HUES6 (cell line): Measurements from ENCODE around the gene SIAH3.
"Not testable (repeated sequence)": the region's sequence is repeated elsewhere in the genome, so short reads cannot be mapped to it uniquely, and the experiment has no call there.

Experiments
- H3K27ac ChIP-seq: 2 replicates; pipeline ENCODE4 v1.7.0; 2013; ENCODE audit warnings: low read depth, mild to moderate bottlenecking, low read length, inconsistent platforms
- H3K27me3 ChIP-seq: 2 replicates; pipeline ENCODE4 v1.6.1; 2013; ENCODE audit warnings: low read length; ENCODE audit not compliant: control insufficient read depth, insufficient read depth
- H3K36me3 ChIP-seq: 2 replicates; pipeline ENCODE4 v1.6.1; 2013; ENCODE audit warnings: low read length; ENCODE audit not compliant: control insufficient read depth, insufficient read depth
- H3K4me1 ChIP-seq: 2 replicates; pipeline ENCODE4 v1.6.1; 2013; ENCODE audit warnings: low read length; ENCODE audit not compliant: control insufficient read depth, insufficient read depth
- H3K4me3 ChIP-seq: 2 replicates; pipeline ENCODE4 v1.5.1; 2013; ENCODE audit warnings: low read depth, low read length
- H3K9ac ChIP-seq: one replicate; pipeline ENCODE4 v1.6.1; 2013; ENCODE audit warnings: mild to moderate bottlenecking, low read length
- H3K9me3 ChIP-seq: 2 replicates; pipeline ENCODE4 v1.6.1; 2013; ENCODE audit warnings: low read depth, low read length; ENCODE audit not compliant: control insufficient read depth, insufficient read depth

SIAH3 gene

DNA sequence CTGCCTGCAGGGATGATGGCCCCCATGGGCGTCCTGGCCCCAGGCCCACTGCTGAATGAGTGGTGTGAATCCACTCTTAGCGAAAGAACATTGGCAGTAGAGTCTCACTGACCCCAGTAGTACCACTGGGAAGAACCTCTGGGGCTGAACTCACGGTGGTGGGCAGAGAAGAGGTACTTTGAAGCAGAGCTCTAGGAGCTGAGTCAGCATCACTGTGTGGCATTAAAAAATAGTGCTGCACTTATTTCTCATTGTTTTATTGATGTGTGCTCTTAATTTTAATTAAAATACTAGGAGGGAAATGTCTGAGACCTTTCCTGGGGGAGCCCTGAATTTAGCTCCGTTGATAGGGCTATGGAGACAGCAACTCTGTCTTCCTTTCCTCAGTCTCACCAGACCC lies 88.1 kb downstream of the SIAH3 start:
- H3K9ac ChIP-seq: no peak overlapping the region
- no peak overlapping the region for H3K4me3 ChIP-seq
- peaks cover 4% of the 10 kb centered on the region; the same call in 1 of the 2 replicates for H3K9me3 ChIP-seq
- H3K4me1 ChIP-seq: peaks cover 8% of the 10 kb centered on the region
- H3K27ac ChIP-seq: no peak overlapping the region
- no peaks in the 10 kb centered on the region for H3K27me3 ChIP-seq
- H3K36me3 ChIP-seq: no peaks in the 10 kb centered on the region

DNA sequence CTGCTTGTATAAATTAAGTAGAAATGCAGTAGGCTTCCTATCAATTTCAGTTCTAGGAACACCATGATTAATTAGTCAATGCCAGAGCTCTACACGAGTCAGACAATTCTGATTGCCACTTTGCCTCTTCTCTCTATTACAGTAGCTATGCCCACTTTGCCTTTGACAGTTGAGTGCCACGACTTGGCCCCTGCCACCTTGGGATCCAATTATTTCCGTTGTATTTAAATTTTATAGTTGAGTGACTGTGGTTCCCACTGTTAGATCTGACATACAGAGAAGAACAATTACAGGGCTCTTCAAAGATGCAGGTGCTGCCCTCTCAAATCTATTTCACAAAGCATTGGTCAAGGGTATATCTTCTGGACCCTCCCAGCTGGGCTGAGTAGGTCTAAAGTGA lies 94.0 kb downstream of the SIAH3 start:
- H3K9me3 ChIP-seq: peaks cover 18% of the 10 kb centered on the region
- not testable (repeated sequence) for H3K9ac ChIP-seq, H3K4me1 ChIP-seq, H3K27me3 ChIP-seq, H3K4me3 ChIP-seq, H3K27ac ChIP-seq, H3K36me3 ChIP-seq

DNA sequence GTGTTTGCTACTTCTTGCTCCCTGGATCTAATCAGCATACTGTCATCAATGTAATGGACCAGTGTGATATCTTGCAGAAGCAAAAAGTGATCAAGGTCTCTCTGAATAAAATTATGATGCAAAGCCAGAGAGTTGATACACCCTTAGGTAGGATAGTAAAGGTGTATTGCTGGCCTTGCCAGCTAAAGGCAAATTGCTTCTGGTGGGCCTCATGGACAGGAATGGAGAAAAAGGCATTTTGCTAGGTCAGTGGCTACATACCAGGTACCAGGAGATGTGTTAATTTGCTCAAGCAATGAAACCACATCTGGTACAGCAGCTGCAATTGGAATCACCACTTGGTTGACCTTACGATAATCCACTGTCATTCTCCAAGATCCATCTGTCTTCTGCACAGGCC lies 95.1 kb downstream of the SIAH3 start:
- H3K9ac ChIP-seq, H3K4me1 ChIP-seq, H3K4me3 ChIP-seq, H3K36me3 ChIP-seq, H3K27ac ChIP-seq, H3K27me3 ChIP-seq: not testable (repeated sequence)
- peaks cover 18% of the 10 kb centered on the region for H3K9me3 ChIP-seq

DNA sequence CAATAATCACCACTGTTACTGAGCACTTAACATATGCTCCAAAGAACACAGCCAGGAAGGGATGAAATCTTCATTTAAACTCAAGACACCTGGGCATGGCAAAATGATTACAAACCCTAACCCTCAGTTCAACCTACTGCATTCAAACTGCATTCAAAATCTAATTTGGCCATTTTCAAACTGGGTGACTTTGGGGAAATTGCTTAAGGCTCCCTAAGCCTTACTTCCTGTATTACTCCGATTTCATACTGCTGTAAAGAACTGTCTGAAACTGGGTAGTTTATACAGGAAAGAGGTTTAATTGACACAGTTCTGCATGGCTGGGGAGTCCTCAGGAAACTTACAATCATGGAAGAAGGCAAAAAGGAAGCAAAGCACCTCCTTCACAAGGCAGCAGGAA lies 99.0 kb downstream of the SIAH3 start:
- Histone ChIP-seq H3K4me3 (no peak overlapping the region), H3K36me3 (no peaks in the 10 kb centered on the region), H3K27ac (no peak overlapping the region), H3K4me1 (no peaks in the 10 kb centered on the region), H3K9me3 (peaks cover 7% of the 10 kb centered on the region; the same call in 1 of the 2 replicates), H3K9ac (no peak overlapping the region), H3K27me3 (no peaks in the 10 kb centered on the region)

DNA sequence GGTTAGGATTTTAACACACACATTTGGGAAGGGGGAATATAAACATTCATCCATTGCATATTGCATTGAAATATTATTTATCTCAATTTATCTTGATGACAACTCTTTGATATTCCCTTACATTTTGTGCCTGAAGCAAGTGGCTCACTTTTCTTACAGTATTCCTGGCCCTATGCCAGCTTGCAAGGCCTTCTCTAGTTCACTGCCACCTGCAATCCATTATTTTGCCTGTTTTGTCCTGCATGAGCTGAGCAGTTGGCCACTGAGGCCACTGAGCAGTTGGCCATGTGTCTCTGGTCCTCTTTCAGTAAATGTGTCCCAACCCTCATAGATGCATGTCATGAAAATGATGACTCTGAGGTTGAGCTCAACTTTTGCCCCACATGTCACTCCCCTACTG lies 99.7 kb downstream of the SIAH3 start:
- H3K9me3 ChIP-seq: 0 out of 2 replicates have a peak, but pooled peaks cover 5% of the 10 kb centered on the region
- H3K27me3 ChIP-seq: no peaks in the 10 kb centered on the region
- H3K9ac ChIP-seq: no peak overlapping the region
- no peak overlapping the region for H3K4me3 ChIP-seq
- no peaks in the 10 kb centered on the region for H3K4me1 ChIP-seq
- no peaks in the 10 kb centered on the region for H3K36me3 ChIP-seq
- no peak overlapping the region for H3K27ac ChIP-seq

DNA sequence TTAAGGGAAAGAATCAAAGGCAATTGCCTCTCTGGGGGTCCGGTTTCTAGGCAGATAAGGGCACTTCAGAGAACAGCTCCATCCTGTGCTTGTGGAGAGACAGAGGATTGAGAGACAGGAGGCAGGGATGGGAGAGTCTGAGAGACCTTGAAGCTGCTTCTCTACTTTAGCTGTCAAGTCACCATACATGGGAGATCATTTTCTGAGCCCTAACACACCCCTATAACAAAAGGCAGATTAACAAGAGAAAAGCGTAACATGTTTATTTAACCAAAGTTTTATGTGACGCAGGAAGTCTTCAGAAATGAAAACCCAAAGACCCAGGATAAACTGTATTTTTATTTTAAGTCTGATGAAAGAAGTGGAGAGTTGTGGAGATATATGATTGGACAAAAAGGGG lies 101.0 kb downstream of the SIAH3 start:
- Histone ChIP-seq H3K27ac (no peak overlapping the region), H3K4me3 (no peak overlapping the region), H3K36me3 (no peaks in the 10 kb centered on the region), H3K9ac (no peak overlapping the region), H3K27me3 (no peaks in the 10 kb centered on the region), H3K4me1 (no peaks in the 10 kb centered on the region), H3K9me3 (0 out of 2 replicates have a peak, but pooled peaks cover 3% of the 10 kb centered on the region)

DNA sequence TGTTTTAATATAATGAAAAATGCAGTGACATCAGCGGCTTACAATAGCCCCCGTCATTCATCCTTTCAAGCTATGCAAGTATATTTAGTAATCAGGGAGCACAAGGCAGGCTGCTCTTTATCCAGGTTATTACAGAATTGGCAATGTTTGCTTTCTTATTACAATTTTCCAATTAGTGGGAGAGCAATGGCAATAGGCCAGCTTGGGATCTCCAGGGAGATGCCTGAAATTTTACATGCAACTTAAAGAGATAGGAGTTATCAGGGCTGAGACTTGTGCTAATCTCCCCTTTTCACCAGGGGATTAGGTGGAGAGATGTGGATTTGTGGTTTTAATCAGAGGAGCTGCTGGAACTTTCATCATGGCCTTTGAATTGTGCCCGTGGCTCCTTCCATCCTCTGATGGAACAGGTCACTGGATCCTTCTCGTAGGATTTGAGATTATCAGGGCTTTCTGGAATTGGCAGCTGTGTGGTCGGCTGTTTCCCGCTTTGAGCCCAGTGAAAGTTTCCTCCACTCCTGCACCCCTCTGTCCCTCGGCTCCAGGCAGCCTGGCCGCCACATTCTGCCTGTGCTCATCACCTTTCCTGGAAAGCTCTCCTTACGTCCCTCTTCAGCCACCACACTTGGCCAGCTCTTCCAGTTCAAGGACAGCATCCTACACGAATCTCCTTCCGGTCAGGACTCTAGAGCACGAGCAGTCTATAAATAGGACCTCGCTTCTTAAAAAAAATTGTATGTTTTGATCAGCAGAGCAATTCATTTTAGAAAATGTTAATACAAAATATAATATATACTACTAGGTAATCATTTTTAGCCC lies 102.4 kb downstream of the SIAH3 start:
- Histone ChIP-seq H3K4me3 (no peak overlapping the region), H3K9me3 (no peaks in the 10 kb centered on the region), H3K36me3 (no peaks in the 10 kb centered on the region), H3K27ac (no peak overlapping the region), H3K9ac (no peak overlapping the region), H3K27me3 (no peaks in the 10 kb centered on the region), H3K4me1 (no peaks in the 10 kb centered on the region)

DNA sequence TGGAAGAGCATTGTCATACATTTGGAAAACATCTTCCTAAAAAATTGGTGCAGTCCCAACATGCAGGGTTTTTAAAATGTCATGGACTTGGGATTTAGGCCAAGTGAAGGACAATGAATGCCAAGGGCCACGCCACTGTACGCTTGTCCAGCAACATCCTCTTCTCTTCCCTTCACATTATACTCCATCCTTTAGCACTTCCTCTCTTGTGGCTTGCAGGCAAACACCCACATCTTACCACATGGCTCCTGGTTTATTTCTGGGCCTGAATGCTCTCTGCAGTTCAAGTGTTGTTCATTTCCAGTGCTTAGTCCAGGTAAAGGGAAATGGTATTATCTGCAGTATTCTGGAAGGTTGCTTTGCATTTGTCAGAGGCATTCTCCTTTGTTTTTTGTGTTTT lies 104.5 kb downstream of the SIAH3 start:
- H3K9me3 ChIP-seq: no peaks in the 10 kb centered on the region
- no peaks in the 10 kb centered on the region for H3K36me3 ChIP-seq
- H3K27me3 ChIP-seq: no peaks in the 10 kb centered on the region
- H3K27ac ChIP-seq: no peak overlapping the region
- no peaks in the 10 kb centered on the region for H3K4me1 ChIP-seq
- H3K9ac ChIP-seq: no peak overlapping the region
- H3K4me3 ChIP-seq: no peak overlapping the region

DNA sequence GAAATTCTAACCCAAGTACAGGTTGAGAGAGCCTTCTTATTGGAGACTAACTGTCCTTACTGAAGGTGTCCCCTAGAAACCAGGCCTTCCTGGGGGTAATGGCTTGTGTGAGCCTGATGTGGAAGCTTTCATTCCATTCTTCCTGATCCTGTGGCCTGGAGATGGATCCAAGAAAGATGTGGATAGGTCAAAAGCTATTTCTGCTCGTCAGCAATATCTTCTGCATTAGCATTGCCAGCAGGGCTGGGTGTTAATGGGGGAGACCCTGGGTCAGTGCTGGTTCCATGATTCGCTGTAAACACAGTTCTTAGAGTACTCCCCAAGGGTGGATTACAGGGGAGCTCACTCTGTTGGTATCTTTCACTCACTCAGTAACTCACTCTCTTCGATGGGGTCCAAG lies 106.6 kb downstream of the SIAH3 start:
- H3K27me3 ChIP-seq: no peaks in the 10 kb centered on the region
- no peaks in the 10 kb centered on the region for H3K9me3 ChIP-seq
- H3K36me3 ChIP-seq: no peaks in the 10 kb centered on the region
- no peak overlapping the region for H3K9ac ChIP-seq
- H3K4me1 ChIP-seq: no peaks in the 10 kb centered on the region
- no peak overlapping the region for H3K4me3 ChIP-seq
- no peak overlapping the region for H3K27ac ChIP-seq

DNA sequence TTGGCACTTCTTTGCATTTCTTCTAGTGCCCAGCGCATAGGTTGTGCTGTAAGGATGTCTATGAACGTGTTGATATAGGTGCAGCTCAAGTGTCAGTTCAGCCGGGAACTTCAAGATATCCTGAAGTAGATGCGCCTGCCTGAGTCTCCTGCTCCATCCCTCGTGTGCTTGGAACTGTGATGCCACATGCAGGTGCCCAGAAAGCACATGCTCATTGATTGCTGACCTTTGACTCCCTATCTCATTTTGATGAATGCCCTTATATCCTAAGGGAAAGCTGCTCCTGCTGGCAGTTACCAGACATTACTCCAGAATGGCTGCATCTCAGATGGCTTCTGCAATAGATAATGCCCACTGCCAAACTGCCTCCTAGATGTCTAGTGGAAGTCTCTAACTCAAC lies 108.6 kb downstream of the SIAH3 start:
- Histone ChIP-seq H3K9ac (no peak overlapping the region), H3K27ac (no peak overlapping the region), H3K4me1 (no peaks in the 10 kb centered on the region), H3K27me3 (no peaks in the 10 kb centered on the region), H3K9me3 (no peaks in the 10 kb centered on the region), H3K4me3 (no peak overlapping the region), H3K36me3 (no peaks in the 10 kb centered on the region)

DNA sequence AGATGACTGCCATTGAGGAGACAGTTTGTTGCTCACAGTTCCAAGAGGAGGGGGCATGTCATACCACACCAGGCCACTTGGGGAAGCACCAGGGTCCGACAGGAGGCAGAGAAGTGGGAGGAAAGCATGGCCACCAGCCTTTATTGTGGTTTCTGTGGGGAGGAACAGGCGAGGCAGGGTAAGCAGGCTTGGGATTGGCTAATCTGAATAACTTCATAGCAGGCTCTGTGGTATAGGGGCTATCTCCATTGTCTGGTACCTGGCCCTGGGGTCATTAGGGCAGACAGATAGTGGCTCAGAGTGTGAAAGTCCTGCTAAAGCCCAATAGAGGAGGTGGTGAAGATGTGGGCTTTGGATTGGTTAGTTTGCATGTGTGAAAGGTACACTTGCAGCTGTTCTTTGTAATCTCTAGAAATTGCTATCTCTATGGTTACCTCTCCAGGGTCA lies 114.0 kb downstream of the SIAH3 start:
- Histone ChIP-seq H3K36me3 (no peaks in the 10 kb centered on the region), H3K27me3 (no peaks in the 10 kb centered on the region), H3K4me1 (no peaks in the 10 kb centered on the region), H3K9me3 (peaks cover 2% of the 10 kb centered on the region; the same call in 1 of the 2 replicates), H3K9ac (no peak overlapping the region), H3K4me3 (no peak overlapping the region), H3K27ac (no peak overlapping the region)
